GM19467 (cell line): Measurements from ENCODE around the gene LRPPRC.
"Not testable (repeated sequence)": the region's sequence is repeated elsewhere in the genome, so short reads cannot be mapped to it uniquely, and the experiment has no call there.

Experiments
- ATAC-seq: cut with Tn5 transposase; IDR thresholded peaks from one replicate; pipeline ENCODE4 v1.9.1; 2021; ENCODE audit warnings: mild to moderate bottlenecking, moderate library complexity; ENCODE audit not compliant: unreplicated experiment

The LRPPRC gene

DNA sequence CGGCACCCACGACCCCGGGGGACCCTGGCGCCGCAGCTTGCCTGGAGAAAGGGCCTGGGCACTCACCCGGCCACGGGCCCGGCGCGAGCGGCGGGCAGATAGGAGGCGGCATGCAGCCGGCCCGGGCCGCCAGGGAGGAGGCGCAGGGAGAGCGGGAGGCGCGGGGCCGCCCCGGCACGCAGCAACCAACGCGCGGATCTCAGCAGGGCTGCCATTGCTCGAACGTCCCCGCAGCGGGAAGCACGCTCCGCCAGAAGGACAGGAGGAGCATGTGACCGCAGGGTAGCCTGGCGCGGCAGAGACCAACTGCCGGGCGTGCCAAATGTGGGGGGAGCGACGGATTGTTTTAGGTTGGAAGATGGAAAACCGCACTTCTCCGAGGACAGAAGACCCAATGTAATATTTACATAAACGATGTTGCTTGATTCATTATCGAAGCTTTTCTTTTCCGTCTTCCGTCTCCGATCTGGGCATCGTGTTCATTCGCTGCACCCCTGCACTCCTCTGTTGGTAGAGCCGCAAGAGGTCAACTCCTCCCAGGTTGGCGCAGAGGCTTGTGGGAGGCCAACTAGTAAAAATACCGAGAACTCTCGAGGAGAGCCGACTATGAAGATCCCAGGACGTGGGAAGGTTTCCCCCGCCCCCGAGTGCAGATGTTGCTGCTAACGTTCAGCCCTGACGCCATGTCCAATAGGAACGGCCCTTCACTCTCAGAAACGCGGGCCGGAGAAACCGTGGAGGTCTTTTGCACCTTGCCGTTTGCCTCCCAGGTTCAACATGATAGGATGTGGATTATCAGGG, at the start of gene LRPPRC:
LRPPRC (minus strand) TSS at position 257 of the 801 bp plus-strand sequence; CDS start at position 215, 42 bp downstream.
- peak; percentile 89 for ATAC-seq

DNA sequence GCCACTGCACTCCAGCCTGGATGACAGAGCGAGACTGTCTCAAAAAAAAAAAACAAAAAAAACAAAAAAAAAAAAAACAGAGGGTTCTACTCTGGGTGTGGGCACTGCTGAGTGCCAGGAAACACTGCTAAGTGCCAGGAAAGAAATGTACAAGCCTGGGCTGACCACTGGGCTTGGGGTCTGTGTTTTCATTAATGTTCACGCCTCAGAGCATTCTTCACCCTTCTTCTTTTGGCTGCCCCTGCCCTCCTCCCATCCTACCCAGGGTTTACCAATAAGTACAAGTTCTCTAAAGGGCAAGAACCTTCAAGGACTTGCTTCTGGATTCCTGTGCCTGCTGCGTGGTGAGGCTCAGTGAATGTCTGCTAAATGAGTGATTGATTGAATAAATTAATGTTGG, 49.3 kb upstream of the LRPPRC start:
- no peak for ATAC-seq

- peak; percentile 90 for ATAC-seq
Observed at GRCh38 chr2:44044281-44044720, 48.5 kb upstream of the LRPPRC start.

DNA sequence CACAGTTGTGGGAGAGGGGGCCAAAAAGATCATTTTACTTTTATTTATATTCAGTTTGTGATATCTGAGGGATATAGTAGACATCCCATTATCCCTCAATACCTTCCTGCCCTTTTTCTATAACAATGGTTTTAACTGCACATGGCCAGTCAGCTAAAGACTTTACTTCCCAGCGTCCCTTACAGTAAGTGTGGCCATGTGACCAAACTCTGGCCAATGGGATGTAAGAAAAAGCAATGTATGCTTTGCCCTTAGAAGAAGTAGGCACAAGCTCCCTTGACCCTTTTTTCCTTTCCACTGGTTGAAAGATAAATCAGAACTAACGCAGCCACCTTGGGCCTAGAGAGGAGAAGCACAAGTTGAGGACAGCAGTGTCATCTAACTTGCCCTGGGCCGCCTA, 44.6 kb upstream of the LRPPRC start:
- no peak for ATAC-seq

DNA sequence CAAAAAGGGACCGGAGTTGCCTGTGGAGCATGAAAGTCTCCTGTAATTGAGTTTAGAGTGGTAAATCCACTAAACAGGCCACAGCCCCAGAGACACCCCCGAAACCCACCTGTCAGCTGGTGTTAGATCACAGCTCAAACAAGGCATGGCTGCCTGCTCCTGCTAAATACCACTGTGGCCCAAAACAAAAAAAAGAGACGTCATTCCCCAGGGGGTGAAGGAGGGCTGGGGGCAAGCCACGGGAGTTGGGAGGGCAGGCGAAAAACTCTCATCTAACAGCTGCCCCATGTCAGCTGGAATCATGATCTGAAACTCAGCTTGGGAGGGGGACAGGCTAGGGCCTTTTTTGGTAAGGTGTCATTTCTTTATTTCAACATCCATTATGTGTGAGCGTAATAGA, 42.5 kb upstream of the LRPPRC start:
- no peak for ATAC-seq

GRCh38 chr2:44037221-44037620, 41.4 kb upstream of the LRPPRC start:
- ATAC-seq, result no peak

- ATAC-seq, result no peak
Observed at GRCh38 chr2:44033947-44034346, 38.2 kb upstream of the LRPPRC start.

- ATAC-seq, result not testable (repeated sequence)
Observed at GRCh38 chr2:44027076-44027475, 31.3 kb upstream of the LRPPRC start.

DNA sequence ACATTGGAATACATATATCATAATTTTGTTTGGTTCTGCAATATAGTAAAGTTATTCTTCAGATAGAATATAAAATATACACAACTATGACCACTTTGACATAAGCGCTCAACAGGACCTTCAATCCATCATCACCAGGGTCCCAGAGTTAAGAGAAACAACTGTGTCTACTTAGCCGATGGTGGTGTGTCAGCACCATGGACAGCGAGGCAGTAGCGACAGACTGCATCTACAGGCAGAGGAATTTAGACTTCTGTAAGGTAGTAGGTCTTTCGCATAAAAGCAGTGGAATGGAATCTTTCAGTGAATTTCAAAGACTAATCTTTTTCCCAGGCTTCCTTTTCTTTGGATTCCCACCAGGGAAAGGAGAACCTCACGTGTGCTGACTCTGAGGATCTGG, 20.5 kb upstream of the LRPPRC start:
- no peak for ATAC-seq

- no peak for ATAC-seq
Observed at GRCh38 chr2:44015239-44015638, 19.4 kb upstream of the LRPPRC start.

GRCh38 chr2:44013205-44013604, 17.4 kb upstream of the LRPPRC start:
- ATAC-seq, result not testable (repeated sequence)

DNA sequence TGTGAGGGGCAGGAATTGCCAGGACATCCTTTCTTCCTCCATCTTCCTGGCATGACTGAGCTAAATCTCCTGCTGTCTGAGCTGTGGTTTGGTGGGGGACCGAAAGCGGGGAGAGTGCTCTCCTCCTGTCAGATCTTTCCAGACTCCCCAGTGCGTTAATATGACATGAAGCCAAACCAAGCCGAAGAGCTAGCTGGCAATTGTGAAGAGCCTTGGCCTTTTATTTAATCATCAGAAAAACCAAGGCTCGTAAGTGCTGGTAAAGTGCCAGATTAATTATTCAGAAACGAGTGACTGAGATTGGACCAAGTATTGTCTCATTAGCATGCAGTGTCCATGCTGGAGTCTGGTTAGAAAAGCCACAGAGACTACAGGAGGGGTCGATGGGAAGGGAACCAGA, 14.5 kb upstream of the LRPPRC start:
- no peak for ATAC-seq

DNA sequence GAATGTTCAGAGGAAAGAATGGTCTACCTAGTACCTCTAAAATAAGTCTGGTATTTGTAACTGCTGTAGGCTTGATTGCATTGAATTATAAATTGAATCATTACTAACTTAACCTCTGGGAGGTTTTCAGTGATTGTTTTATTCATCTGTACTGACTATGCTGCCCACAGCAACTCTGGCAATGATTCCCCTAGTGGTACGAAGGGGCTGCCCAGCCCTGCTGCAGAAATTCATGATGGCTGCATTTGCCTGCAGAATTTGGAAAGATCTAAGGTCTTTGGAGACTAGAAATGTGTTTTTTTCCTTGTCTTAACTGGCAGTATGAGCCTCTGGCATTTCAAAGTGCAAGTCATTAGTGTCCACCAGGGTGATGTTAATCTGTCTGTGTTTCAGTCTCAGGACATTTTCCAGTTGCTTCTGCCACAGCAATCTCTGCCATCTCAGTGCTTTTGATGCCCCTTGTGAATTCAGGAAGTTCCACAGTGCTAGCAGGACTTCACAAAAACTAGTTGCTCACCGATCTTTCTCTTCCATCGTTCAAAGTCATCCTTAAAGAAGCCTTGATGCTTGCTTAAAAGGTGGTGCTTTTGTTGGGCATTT, 13.4 kb upstream of the LRPPRC start:
- no peak for ATAC-seq

- ATAC-seq, result no peak
Observed at GRCh38 chr2:44005846-44006245, 10.1 kb upstream of the LRPPRC start.

- no peak for ATAC-seq
Observed at GRCh38 chr2:44004735-44005602, 9.2 kb upstream of the LRPPRC start.

GRCh38 chr2:44001716-44002115, 5.9 kb upstream of the LRPPRC start:
- ATAC-seq, result no peak

DNA sequence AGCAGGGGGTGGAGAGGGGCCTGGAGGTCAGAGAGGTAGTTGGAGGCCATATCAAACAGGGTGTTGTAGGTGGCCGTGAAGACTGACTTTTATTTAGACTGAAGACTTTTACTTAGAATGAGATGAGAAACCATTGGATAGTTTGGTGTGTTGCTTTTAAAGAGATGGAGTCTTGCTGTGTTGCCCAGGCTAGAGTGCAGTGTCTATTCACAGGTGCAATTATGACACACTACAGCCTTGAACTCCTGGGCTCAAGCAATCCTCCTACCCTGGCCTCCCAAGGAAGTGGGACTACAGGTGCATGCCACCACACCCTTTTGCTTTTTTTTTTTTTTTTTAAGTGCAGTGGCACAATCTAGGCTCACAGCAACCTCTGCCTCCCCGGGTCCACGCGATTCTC, 2.5 kb upstream of the LRPPRC start:
- ATAC-seq, result no peak

DNA sequence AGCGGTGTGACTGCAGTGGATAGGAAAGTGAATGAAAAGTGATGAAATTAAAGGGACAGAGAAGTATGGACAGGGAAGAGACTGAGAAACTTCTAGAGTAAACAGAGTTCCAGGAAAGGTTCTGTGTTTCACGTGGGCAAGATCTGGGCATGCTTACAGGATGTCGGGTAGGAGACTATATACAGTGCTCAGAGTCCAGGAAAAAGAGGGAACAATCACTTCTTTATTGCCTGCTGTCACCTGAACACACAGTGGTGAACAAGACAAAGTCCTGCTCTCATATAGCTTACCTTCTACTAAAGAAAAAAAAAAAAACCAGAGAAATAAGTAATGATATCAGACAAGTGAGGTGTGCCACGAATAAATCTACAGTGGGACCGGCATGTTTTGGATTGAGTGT, 2.4 kb downstream of the LRPPRC start:
- no peak for ATAC-seq

DNA sequence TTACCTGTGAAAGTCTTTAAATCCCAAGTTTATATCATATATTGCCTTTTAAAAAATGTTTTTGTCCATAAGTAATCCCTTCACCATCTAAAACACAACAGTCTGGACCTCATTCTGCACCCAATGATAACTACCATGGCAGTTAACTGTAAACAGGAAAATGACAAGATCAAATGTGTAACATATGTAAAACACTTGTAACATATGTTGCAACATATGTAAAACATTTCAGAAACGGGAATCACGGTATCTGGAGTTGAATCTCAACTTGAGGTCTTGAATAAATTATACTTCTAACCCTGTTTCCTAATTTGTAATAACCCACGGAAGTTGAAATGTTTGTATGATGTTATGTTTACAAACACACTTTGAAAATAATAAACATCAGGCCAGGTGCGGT, 6.2 kb downstream of the LRPPRC start:
- ATAC-seq, result no peak

DNA sequence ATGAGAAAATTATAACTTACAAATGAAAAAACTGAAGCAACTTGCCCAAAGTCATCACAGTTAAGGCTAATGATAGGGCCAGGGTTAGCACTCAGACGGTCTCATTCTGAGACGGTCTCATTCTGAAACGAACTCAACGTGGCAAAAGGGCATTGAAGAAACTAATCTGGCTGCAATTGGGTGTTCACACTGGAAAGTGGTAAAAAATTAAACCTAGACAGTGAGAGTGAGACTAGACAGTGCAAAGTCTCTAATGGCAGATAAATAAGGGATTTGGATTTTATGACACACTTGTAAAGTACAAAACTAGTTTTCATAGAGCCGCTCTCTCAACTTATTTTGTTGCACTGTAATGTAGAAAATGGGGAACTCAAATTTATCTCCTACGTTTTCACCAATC, 9.2 kb downstream of the LRPPRC start:
- ATAC-seq, result no peak

DNA sequence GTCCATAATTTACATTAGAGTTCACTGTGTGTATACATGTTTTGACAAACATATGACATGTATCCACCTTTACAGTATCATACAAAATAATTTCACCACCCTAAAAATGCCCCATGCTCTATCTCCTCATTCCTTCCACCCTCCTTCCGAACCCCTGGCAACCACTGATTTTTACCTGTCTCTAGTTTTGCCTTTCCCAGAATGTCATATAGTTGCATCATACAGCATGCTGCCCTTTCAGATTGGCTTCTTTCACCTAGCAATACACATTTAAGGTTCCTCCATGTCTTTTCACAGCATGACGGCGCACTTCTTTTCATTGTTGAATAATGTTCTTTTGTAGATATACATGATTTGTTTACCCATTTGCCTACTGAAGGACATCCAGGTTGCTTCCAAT, 10.4 kb downstream of the LRPPRC start:
- no peak for ATAC-seq

GRCh38 chr2:43984533-43984932, 11.3 kb downstream of the LRPPRC start:
- ATAC-seq, result no peak
